Ovary (tissue), 9 donors: ENCODE results near the gene MAP3K2. TPM values are rescaled to one million over a fixed set of nuclear protein-coding genes. Genes with fewer than 3 reads are reported as not detected.

ENCODE experiments used
- DNase-seq, 5 donors: peaks; one replicate each; pipeline ENCODE4 v3.0.0-alpha.2; 2019 to 2020
- H3K27ac ChIP-seq, 2 donors: fragments of 200-600 bp; one replicate each; pipeline versions ENCODE4 v1.5.1 to v1.8.0; 2019 to 2022
- H3K27me3 ChIP-seq: fragments of 200-600 bp; one replicate; pipeline ENCODE4 v1.8.0; 2022
- H3K36me3 ChIP-seq: fragments of 200-600 bp; sonication (generic); one replicate; pipeline ENCODE4 v1.5.1; 2019
- H3K4me1 ChIP-seq: one replicate; pipeline ENCODE4 v1.8.1; 2013; ENCODE audit warnings: mild to moderate bottlenecking, moderate library complexity; ENCODE audit not compliant: insufficient read depth
- H3K4me3 ChIP-seq: fragments of 200-600 bp; sonication (generic); one replicate; pipeline ENCODE4 v1.5.1; 2017
- H3K9me3 ChIP-seq, 2 donors: fragments of 200-600 bp in 1 of 2; sonication (generic) in 1 of 2; one replicate each; pipeline versions ENCODE4 v1.5.1 to v1.8.1; 2013 to 2019; ENCODE audit warnings: mild to moderate bottlenecking in 1 of 2, moderate library complexity in 1 of 2
- CTCF ChIP-seq, 3 donors: fragments of 450-650 bp in 2 of 3; fragments of 200-600 bp in 1 of 3; IDR thresholded peaks; one replicate each; pipeline versions ENCODE4 v1.5.1 to v1.8.0; 2016 to 2022; ENCODE audit warnings: antibody characterized with exemption in 3 of 3, mild to moderate bottlenecking in 1 of 3
- EP300 ChIP-seq: sonication (generic); formaldehyde crosslinking; IDR thresholded peaks from one replicate; pipeline ENCODE4 v1.6.1; 2017; ENCODE audit warnings: antibody characterized with exemption
- POLR2A ChIP-seq: fragments of 450-650 bp; IDR thresholded peaks from one replicate; pipeline ENCODE4 v1.6.1; 2017; ENCODE audit warnings: antibody characterized with exemption, mild to moderate bottlenecking, moderate library complexity
- WGBS, 3 donors: extraction: QIAGEN DNeasy Blood & Tissue Kit in 1 of 3; methylation state at CpG; one replicate each; pipeline versions ENCODE4 v1.1.5 to v1.1.7; 2013 to 2017; 5-methylcytosine and 5-hydroxymethylcytosine counted together
- intact Hi-C, 4 donors: fragments of 100-400 bp; cut with DNase I; formaldehyde crosslinking; loops; one replicate each; pipeline versions ENCODE4 v1.11.0 to v1.15.1; 2022 to 2023
- polyA plus RNA-seq, 2 donors: library from polyadenylated mRNA; stranded (reverse); fragments of 200-250 nt in 1 of 2; fragments of 350-450 nt in 1 of 2; fragmentation: Illumina TruSeq in 1 of 2; extraction: RNeasy Lipid Tissue Mini Kit (QIAGEN cat#74804) in 1 of 2; gene quantifications; one replicate each; pipeline ENCODE4 v1.2.3, GENCODE V29; 2013 to 2014
- total RNA-seq, 7 donors: library from RNA; depleted of rRNA in 2 of 7; stranded (reverse); fragments of >200 nt in 2 of 7; fragmentation: NEBNext Ultra II Directional in 3 of 7; extraction: Animal tissue kit (Norgen Biotek cat#: 25700) in 3 of 7; gene quantifications; one replicate each; pipeline versions ENCODE4 v1.1.0 to v1.2.4, GENCODE V29; 2016 to 2023
- donor health status: DM: no; HTN: no; CAD: no; lungs with moderate emphysema.
- donor health status: DM: no; HTN: no; CAD: no.
- donor health status: Bipolar disorder and iron deficiency.
- donor health status: DM: yes; HTN: yes; CAD: no.
- donor health status: DM: no; HTN: no; CAD: no.
- donor health status: DM: yes; HTN: yes; CAD: no.

MAP3K2 gene
- total and polyA plus RNA-seq, 9 donors = 7.2 to 78.4 (median 55.8) TPM

DNA sequence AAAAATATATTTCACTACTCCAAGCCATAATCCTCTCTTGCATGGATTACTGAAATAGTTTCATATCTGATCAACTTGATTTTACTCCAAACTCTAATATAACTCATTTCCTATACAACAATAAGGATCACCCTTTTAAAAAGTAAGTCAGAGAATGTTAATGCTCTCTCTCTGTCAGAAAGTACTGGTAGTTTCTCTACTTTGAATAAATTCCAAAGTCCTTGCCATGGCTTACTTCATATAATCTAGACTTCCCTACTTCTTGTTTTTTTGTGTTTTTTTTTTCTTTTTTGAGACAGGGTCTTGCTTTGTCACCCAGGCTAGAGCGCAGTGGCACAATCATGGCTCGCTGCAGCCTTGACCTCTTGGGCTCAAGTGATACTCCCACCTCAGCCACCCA, 36.2 kb downstream of the MAP3K2 start:
- Histone ChIP-seq H3K36me3 (no peaks in the 10 kb centered on the region), H3K27me3 (no peaks in the 10 kb centered on the region), H3K27ac (no peak overlapping the region), H3K4me1 (no peaks in the 10 kb centered on the region), H3K9me3 (no peaks in the 10 kb centered on the region), H3K4me3 (no peak overlapping the region)
- intact Hi-C loops = no loop called here
- TF ChIP-seq POLR2A = no peak
- no peak for TF ChIP-seq CTCF (IDR thresholded peaks at IDR 0.05)
- TF ChIP-seq EP300 = no peak
- no peak for DNase-seq
- WGBS, 3 donors = 94 to 98% (median 96%) methylated on average over 2 of the region's 2 CpGs

DNA sequence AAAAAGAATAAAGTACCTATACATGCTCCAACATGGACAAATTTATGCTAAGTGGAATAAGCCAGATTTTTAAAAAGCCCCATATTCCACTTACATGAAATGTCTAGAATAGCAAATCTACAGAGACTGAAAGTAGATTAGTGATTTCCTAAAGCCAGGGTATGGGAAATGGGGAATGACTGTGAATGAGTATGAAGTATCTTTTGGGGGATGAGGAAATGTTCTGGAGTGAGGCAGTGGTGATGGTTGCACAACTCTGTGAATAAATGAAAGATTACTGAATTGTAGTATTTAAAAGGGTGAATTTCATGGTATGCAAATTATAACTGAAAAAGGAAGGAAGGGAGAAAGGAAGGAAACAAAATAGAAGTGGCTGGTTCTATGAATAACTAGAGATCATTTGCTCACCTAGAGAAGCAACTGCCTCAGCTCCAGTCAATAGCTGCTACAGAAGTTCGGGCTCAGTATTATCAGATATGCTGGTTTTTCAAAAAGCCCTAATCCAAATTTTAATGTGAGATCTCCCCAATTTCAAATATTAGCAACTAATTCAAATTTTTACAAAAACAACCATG, 39.3 kb downstream of the MAP3K2 start:
- no peak for DNase-seq
- no peak overlapping the region for H3K27ac ChIP-seq
- 93 to 95% (median 95%) methylated on average over 1 of the region's 1 CpG for WGBS, 3 donors
- intact Hi-C loops = loop anchor here in 1 of 4 donors (10.0 kb wide), 1 partner anchor 116 kb away; no protein-coding TSS in a partner anchor
- no peaks in the 10 kb centered on the region for H3K36me3 ChIP-seq
- H3K27me3 ChIP-seq = no peaks in the 10 kb centered on the region
- H3K4me3 ChIP-seq = no peak overlapping the region
- H3K9me3 ChIP-seq = no peaks in the 10 kb centered on the region
- no peaks in the 10 kb centered on the region for H3K4me1 ChIP-seq
- TF ChIP-seq POLR2A = no peak

GRCh38 chr2:127347734-127348392, 39.9 kb downstream of the MAP3K2 start:
- intact Hi-C loops = loop anchor here in 1 of 4 donors (10.0 kb wide), 1 partner anchor 117 kb away; no protein-coding TSS in a partner anchor

DNA sequence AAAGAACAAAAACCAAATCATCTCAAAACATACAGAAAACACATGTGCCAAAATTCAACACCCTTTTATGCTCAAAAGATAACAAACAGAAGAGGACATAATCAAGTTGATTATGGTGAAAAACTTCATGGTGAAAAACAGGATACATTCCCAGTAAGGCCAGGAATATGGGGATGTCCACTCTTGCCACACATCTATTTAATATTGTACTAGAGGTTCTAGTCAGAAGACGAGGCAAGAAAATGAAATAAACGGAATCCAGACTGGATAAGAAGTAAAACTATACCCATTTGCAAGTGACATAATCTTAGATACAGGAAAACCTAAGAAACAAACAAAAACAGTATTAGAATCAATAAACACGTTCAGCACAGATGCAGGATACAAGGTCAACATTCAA, 40.8 kb downstream of the MAP3K2 start:
- intact Hi-C loops = loop anchor here in 1 of 4 donors (10.0 kb wide), 1 partner anchor 118 kb away; no protein-coding TSS in a partner anchor

More at GRCh38 chr2:127347734-127348392, 39.9 kb downstream of the MAP3K2 start:
- TF ChIP-seq CTCF (IDR thresholded peaks at IDR 0.05) = no peak
- no peak for TF ChIP-seq EP300
- TF ChIP-seq POLR2A = no peak
- DNase-seq = no peak
- Histone ChIP-seq H3K27me3 (no peaks in the 10 kb centered on the region), H3K4me1 (no peaks in the 10 kb centered on the region), H3K9me3 (no peaks in the 10 kb centered on the region), H3K36me3 (no peaks in the 10 kb centered on the region), H3K27ac (no peak overlapping the region), H3K4me3 (no peak overlapping the region)
- WGBS, 3 donors = 98 to 100% (median 98%) methylated on average over 1 of the region's 1 CpG

More for the DNA sequence above, 40.8 kb downstream of the MAP3K2 start:
- WGBS, 3 donors = 88 to 92% (median 90%) methylated on average over 3 of the region's 3 CpGs
- Histone ChIP-seq H3K27ac (no peak overlapping the region), H3K27me3 (no peaks in the 10 kb centered on the region), H3K4me3 (no peak overlapping the region), H3K9me3 (no peaks in the 10 kb centered on the region), H3K4me1 (no peaks in the 10 kb centered on the region), H3K36me3 (no peaks in the 10 kb centered on the region)
- TF ChIP-seq CTCF (IDR thresholded peaks at IDR 0.05) = no peak
- no peak for TF ChIP-seq POLR2A
- TF ChIP-seq EP300 = no peak
- DNase-seq = no peak
